Transverse colon (tissue), 4 donors: ENCODE measurements around the gene VWA5B1. TPM values are rescaled to one million over a fixed set of nuclear protein-coding genes. Genes with fewer than 3 reads are reported as not detected.
"Not testable (repeated sequence)": the region's sequence is repeated elsewhere in the genome, so short reads cannot be mapped to it uniquely, and the experiment has no call there.

Experiments
- DNase-seq: peaks from one replicate; pipeline ENCODE4 v3.0.0-alpha.2; 2019
- H3K27ac ChIP-seq, 4 donors: fragments of 200-600 bp; sonication (generic); 2 replicates each; pipeline ENCODE4 v1.5.1; 2016 to 2018; ENCODE audit warnings: inconsistent platforms in 4 of 4
- H3K27me3 ChIP-seq: fragments of 200-600 bp; sonication (generic); 2 replicates; pipeline ENCODE4 v1.5.1; 2017; ENCODE audit warnings: inconsistent platforms
- H3K36me3 ChIP-seq, 4 donors: fragments of 200-600 bp; sonication (generic); 2 replicates each; pipeline ENCODE4 v1.5.1; 2017 to 2019; ENCODE audit warnings: inconsistent platforms in 4 of 4
- H3K4me1 ChIP-seq, 4 donors: fragments of 200-600 bp; sonication (generic); 2 replicates each; pipeline ENCODE4 v1.5.1; 2017 to 2020; ENCODE audit warnings: inconsistent platforms in 4 of 4
- H3K4me3 ChIP-seq, 4 donors: fragments of 200-600 bp; sonication (generic); 1 replicate in 1 of 4; 2 replicates in 3 of 4; pipeline versions ENCODE4 v1.5.1 to v1.6.1; 2017 to 2019; ENCODE audit warnings: inconsistent platforms in 4 of 4
- H3K9me3 ChIP-seq, 2 donors: fragments of 200-600 bp; sonication (generic); 2 replicates each; pipeline ENCODE4 v1.5.1; 2017 to 2019; ENCODE audit warnings: inconsistent platforms in 2 of 2
- CTCF ChIP-seq, 5 experiments: fragments of 200-600 bp in 3 of 5; fragments of 450-650 bp in 2 of 5; sonication (generic) in 3 of 5; IDR thresholded peaks; 1 replicate in 2 of 5; 2 replicates in 3 of 5; pipeline ENCODE4 v1.5.1; 2016 to 2017; ENCODE audit warnings: antibody characterized with exemption in 5 of 5, inconsistent platforms in 3 of 5, mild to moderate bottlenecking in 2 of 5, moderate library complexity in 1 of 5
- EP300 ChIP-seq: sonication (generic); formaldehyde crosslinking; IDR thresholded peaks from one replicate; pipeline ENCODE4 v1.6.1; 2017; ENCODE audit warnings: antibody characterized with exemption, low read depth
- POLR2A ChIP-seq: fragments of 450-650 bp; IDR thresholded peaks from one replicate; pipeline ENCODE4 v1.6.1; 2016; ENCODE audit warnings: antibody characterized with exemption, mild to moderate bottlenecking, moderate library complexity
- POLR2AphosphoS5 ChIP-seq, 3 donors: sonication (generic); formaldehyde crosslinking; IDR thresholded peaks; one replicate each; pipeline ENCODE4 v1.6.1; 2016; ENCODE audit warnings: antibody characterized with exemption in 3 of 3
- WGBS, 2 donors: methylation state at CpG; one replicate each; pipeline ENCODE4 v1.1.5; 2018; ENCODE audit warnings: low coverage in 1 of 2; 5-methylcytosine and 5-hydroxymethylcytosine counted together
- in situ Hi-C, 4 donors: fragments of 200-750 bp; cut with MboI; loops; one replicate each; pipeline versions ENCODE4 v1.15.0 to v1.15.1; 2017; ENCODE audit warnings: low sequenced_read_pairs in 3 of 4, low pct_ligation_motif_present in 1 of 4, low pct_unique_long_range_greater_than_20kb in 1 of 4
- intact Hi-C: fragments of 100-400 bp; cut with DNase I; formaldehyde crosslinking; loops from one replicate; pipeline ENCODE4 v1.15.1; 2023; ENCODE audit warnings: low total_unique reads
- total RNA-seq, 4 donors: library from RNA; depleted of rRNA; stranded (reverse); fragments of >200 nt; gene quantifications; one replicate each; pipeline ENCODE4 v1.1.0, GENCODE V29; 2016

VWA5B1 gene
- total RNA-seq, 4 donors from 2014 or later: not detected

GRCh38 chr1:20284625-20285024, 6.0 kb upstream of the VWA5B1 start:
- H3K4me3 ChIP-seq: no peak overlapping the region
- H3K27me3 ChIP-seq: peaks cover 3% of the 10 kb centered on the region
- in situ Hi-C loops: no loop called here
- WGBS, 2 donors: 84 to 94% methylated on average over 2 to 3 of the region's 3 CpGs
- H3K4me1 ChIP-seq: peaks cover 0 to 6% (median 2%) of the 10 kb centered on the region in 4 donors
- TF ChIP-seq POLR2A (no peak), CTCF (IDR thresholded peaks at IDR 0.05) (no peak), POLR2AphosphoS5 (IDR thresholded peaks at IDR 0.05) (no peak), EP300 (no peak)
- no peak for DNase-seq
- intact Hi-C loops: no loop called here
- no peak overlapping the region for H3K27ac ChIP-seq
- H3K9me3 ChIP-seq: no peaks in the 10 kb centered on the region
- H3K36me3 ChIP-seq: no peaks in the 10 kb centered on the region

GRCh38 chr1:20285510-20285909, 5.2 kb upstream of the VWA5B1 start:
- H3K36me3 ChIP-seq: no peaks in the 10 kb centered on the region
- peaks cover 12% of the 10 kb centered on the region for H3K27me3 ChIP-seq
- no peak overlapping the region for H3K4me3 ChIP-seq
- no peaks in the 10 kb centered on the region for H3K4me1 ChIP-seq
- H3K27ac ChIP-seq: no peak overlapping the region
- no peak for TF ChIP-seq EP300
- TF ChIP-seq POLR2A: no peak
- no peak for TF ChIP-seq CTCF (IDR thresholded peaks at IDR 0.05)
- TF ChIP-seq POLR2AphosphoS5 (IDR thresholded peaks at IDR 0.05): no peak
- WGBS, 2 donors: 40 to 79% methylated on average over 1 to 3 of the region's 3 CpGs
- DNase-seq: no peak
- intact Hi-C loops (no loop called here), in situ Hi-C loops (no loop called here)
- no peaks in the 10 kb centered on the region for H3K9me3 ChIP-seq

GRCh38 chr1:20287696-20288095, 3.0 kb upstream of the VWA5B1 start:
- 86 to 100% methylated on average over 2 to 3 of the region's 3 CpGs for WGBS, 2 donors
- H3K27ac ChIP-seq, H3K4me3 ChIP-seq, intact Hi-C loops, H3K9me3 ChIP-seq, H3K4me1 ChIP-seq, in situ Hi-C loops, H3K36me3 ChIP-seq, DNase-seq: not testable (repeated sequence)
- peaks cover 30% of the 10 kb centered on the region for H3K27me3 ChIP-seq

GRCh38 chr1:20291645-20292084, 990 bp downstream of the VWA5B1 start:
- 20 to 28% methylated on average over 2 to 20 of the region's 20 CpGs for WGBS, 2 donors
- H3K4me1 ChIP-seq: peaks cover 0 to 7% (median 0%) of the 10 kb centered on the region in 4 donors
- H3K4me3 ChIP-seq: no peak overlapping the region
- H3K36me3 ChIP-seq: no peaks in the 10 kb centered on the region
- no peak overlapping the region for H3K27ac ChIP-seq
- TF ChIP-seq POLR2AphosphoS5 (IDR thresholded peaks at IDR 0.05): no peak
- TF ChIP-seq EP300: no peak
- no peak for TF ChIP-seq CTCF (IDR thresholded peaks at IDR 0.05)
- no peak for TF ChIP-seq POLR2A
- intact Hi-C loops: no loop called here
- H3K27me3 ChIP-seq: peaks cover 32% of the 10 kb centered on the region
- H3K9me3 ChIP-seq: no peaks in the 10 kb centered on the region
- in situ Hi-C loops: no loop called here
- DNase-seq: no peak

GRCh38 chr1:20298626-20299025, 8.0 kb downstream of the VWA5B1 start:
- in situ Hi-C loops (no loop called here), intact Hi-C loops (no loop called here)
- WGBS, 2 donors: 58% methylated on average over 3 of the region's 3 CpGs; no CpG with 5 or more reads in 1 of the 2 donors
- Histone ChIP-seq H3K27ac (no peak overlapping the region), H3K4me1 (no peaks in the 10 kb centered on the region), H3K4me3 (no peak overlapping the region), H3K27me3 (no peaks in the 10 kb centered on the region), H3K36me3 (no peaks in the 10 kb centered on the region), H3K9me3 (no peaks in the 10 kb centered on the region)
- DNase-seq: no peak
- TF ChIP-seq POLR2AphosphoS5 (IDR thresholded peaks at IDR 0.05) (no peak), EP300 (no peak), CTCF (IDR thresholded peaks at IDR 0.05) (no peak), POLR2A (no peak)
